Measurements from ENCODE around the gene HECTD1. TPM values are rescaled to one million over a fixed set of nuclear protein-coding genes. Genes with fewer than 3 reads are reported as not detected.

Gene HECTD1
- total RNA-seq, 1 donor = 246 TPM

GRCh38 chr14:31159682-31160296 is 47.8 kb downstream of the HECTD1 start:
- peaks cover 27% of the 10 kb centered on the region for H3K36me3 ChIP-seq (ENCODE audit: insufficient read depth, low read length)
- no peaks in the 10 kb centered on the region for H3K27me3 ChIP-seq (ENCODE audit: insufficient read depth, low read length)
- peaks cover 23% of the 10 kb centered on the region for H3K79me2 ChIP-seq (ENCODE audit: insufficient read depth, low read length)
- peak overlapping the region; percentile 31 for H3K27ac ChIP-seq (ENCODE audit: low read depth, low read length)
- no peaks in the 10 kb centered on the region for H4K20me1 ChIP-seq (ENCODE audit: insufficient read depth, low read length)
- H2AFZ ChIP-seq (ENCODE audit: low read length) = no peak overlapping the region
- no peak overlapping the region for H3K4me3 ChIP-seq (ENCODE audit: insufficient read depth, low read length)
- no peak overlapping the region for H3K4me2 ChIP-seq (ENCODE audit: insufficient read depth, low read length)
- H3K9me3 ChIP-seq (ENCODE audit: low read depth, low read length) = no peaks in the 10 kb centered on the region
- DNase-seq (ENCODE audit: insufficient read length, low spot score, missing footprints) = no peak
- H3K4me1 ChIP-seq (ENCODE audit: insufficient read depth, low read length) = peaks cover 14% of the 10 kb centered on the region
- TF ChIP-seq CTCF (IDR thresholded peaks at IDR 0.05; ENCODE audit: extremely low read depth, low read depth, low read length) = no peak

- peak overlapping the region; percentile 27 for H3K27ac ChIP-seq (ENCODE audit: low read depth, low read length)
- TF ChIP-seq CTCF (IDR thresholded peaks at IDR 0.05; ENCODE audit: extremely low read depth, low read depth, low read length) = no peak
- no peak overlapping the region for H3K4me3 ChIP-seq (ENCODE audit: insufficient read depth, low read length)
- H4K20me1 ChIP-seq (ENCODE audit: insufficient read depth, low read length) = no peaks in the 10 kb centered on the region
- H2AFZ ChIP-seq (ENCODE audit: low read length) = no peak overlapping the region
- H3K9me3 ChIP-seq (ENCODE audit: low read depth, low read length) = no peaks in the 10 kb centered on the region
- peaks cover 45% of the 10 kb centered on the region for H3K36me3 ChIP-seq (ENCODE audit: insufficient read depth, low read length)
- no peak for DNase-seq (ENCODE audit: insufficient read length, low spot score, missing footprints)
- H3K27me3 ChIP-seq (ENCODE audit: insufficient read depth, low read length) = no peaks in the 10 kb centered on the region
- no peak overlapping the region for H3K4me2 ChIP-seq (ENCODE audit: insufficient read depth, low read length)
- peaks cover 16% of the 10 kb centered on the region for H3K79me2 ChIP-seq (ENCODE audit: insufficient read depth, low read length)
- peaks cover 5% of the 10 kb centered on the region for H3K4me1 ChIP-seq (ENCODE audit: insufficient read depth, low read length)
These were observed 52.6 kb downstream of the HECTD1 start for GRCh38 chr14:31154956-31155355.

- Histone ChIP-seq H3K79me2 (ENCODE audit: insufficient read depth, low read length) (no peaks in the 10 kb centered on the region), H3K27ac (ENCODE audit: low read depth, low read length) (no peak overlapping the region), H3K4me1 (ENCODE audit: insufficient read depth, low read length) (no peaks in the 10 kb centered on the region), H3K9me3 (ENCODE audit: low read depth, low read length) (no peaks in the 10 kb centered on the region), H2AFZ (ENCODE audit: low read length) (no peak overlapping the region), H4K20me1 (ENCODE audit: insufficient read depth, low read length) (no peaks in the 10 kb centered on the region), H3K36me3 (ENCODE audit: insufficient read depth, low read length) (peaks cover 59% of the 10 kb centered on the region), H3K27me3 (ENCODE audit: insufficient read depth, low read length) (no peaks in the 10 kb centered on the region), H3K4me2 (ENCODE audit: insufficient read depth, low read length) (no peak overlapping the region), H3K4me3 (ENCODE audit: insufficient read depth, low read length) (no peak overlapping the region)
- TF ChIP-seq CTCF (IDR thresholded peaks at IDR 0.05; ENCODE audit: extremely low read depth, low read depth, low read length) = no peak
- peak; percentile 6 for DNase-seq (ENCODE audit: insufficient read length, low spot score, missing footprints)
These were observed 65.0 kb downstream of the HECTD1 start for GRCh38 chr14:31142455-31143087.

- no peaks in the 10 kb centered on the region for H3K4me1 ChIP-seq (ENCODE audit: insufficient read depth, low read length)
- no peaks in the 10 kb centered on the region for H3K79me2 ChIP-seq (ENCODE audit: insufficient read depth, low read length)
- no peaks in the 10 kb centered on the region for H3K27me3 ChIP-seq (ENCODE audit: insufficient read depth, low read length)
- no peak overlapping the region for H3K4me2 ChIP-seq (ENCODE audit: insufficient read depth, low read length)
- no peaks in the 10 kb centered on the region for H4K20me1 ChIP-seq (ENCODE audit: insufficient read depth, low read length)
- H3K27ac ChIP-seq (ENCODE audit: low read depth, low read length) = no peak overlapping the region
- no peak for TF ChIP-seq CTCF (IDR thresholded peaks at IDR 0.05; ENCODE audit: extremely low read depth, low read depth, low read length)
- H3K9me3 ChIP-seq (ENCODE audit: low read depth, low read length) = no peaks in the 10 kb centered on the region
- DNase-seq (ENCODE audit: insufficient read length, low spot score, missing footprints) = no peak
- no peak overlapping the region for H2AFZ ChIP-seq (ENCODE audit: low read length)
- H3K4me3 ChIP-seq (ENCODE audit: insufficient read depth, low read length) = no peak overlapping the region
- H3K36me3 ChIP-seq (ENCODE audit: insufficient read depth, low read length) = peaks cover 44% of the 10 kb centered on the region
These were observed 68.2 kb downstream of the HECTD1 start for GRCh38 chr14:31139301-31139847.

Measured in osteoblast (primary cell).